Amygdala (tissue), 56 donors: ENCODE data around the gene PDZD8.

ENCODE experiments used
- DNase-seq, 56 donors: peaks; one replicate each; lab custom pipeline; 2025; lab: John Stamatoyannopoulos, UW

Gene PDZD8

GRCh38 chr10:117375360-117376178, at the start of gene PDZD8:
Gene PDZD8 (minus strand): TSS chr10:117375440. CDS start chr10:117375227, 213 bp downstream.
- DNase-seq: peak; percentile 52 to 95 (median 86)

- no peak for DNase-seq
These were observed 48.9 kb upstream of the PDZD8 start for GRCh38 chr10:117424171-117424570.

GRCh38 chr10:117421985-117422384, 46.7 kb upstream of the PDZD8 start:
- no peak for DNase-seq

GRCh38 chr10:117420768-117421167, 45.5 kb upstream of the PDZD8 start:
- no peak for DNase-seq

- no peak for DNase-seq
These were observed 44.7 kb upstream of the PDZD8 start for GRCh38 chr10:117419921-117420320.

- no peak for DNase-seq
These were observed 43.9 kb upstream of the PDZD8 start for GRCh38 chr10:117419159-117419558.

GRCh38 chr10:117418121-117418520, 42.9 kb upstream of the PDZD8 start:
- DNase-seq: no peak

- DNase-seq: no peak
These were observed 42.0 kb upstream of the PDZD8 start for GRCh38 chr10:117417196-117417595.

GRCh38 chr10:117413928-117414618, 38.8 kb upstream of the PDZD8 start:
- no peak for DNase-seq

GRCh38 chr10:117412469-117413010, 37.3 kb upstream of the PDZD8 start:
- no peak for DNase-seq

GRCh38 chr10:117411479-117412399, 36.5 kb upstream of the PDZD8 start:
- DNase-seq: peak in 2 of 56 donors; percentile 2 to 15

- no peak for DNase-seq
These were observed 35.3 kb upstream of the PDZD8 start for GRCh38 chr10:117410557-117410956.

- no peak for DNase-seq
These were observed 34.5 kb upstream of the PDZD8 start for GRCh38 chr10:117409549-117410305.

GRCh38 chr10:117408436-117409384, 33.5 kb upstream of the PDZD8 start:
- DNase-seq: no peak

GRCh38 chr10:117405730-117406129, 30.5 kb upstream of the PDZD8 start:
- no peak for DNase-seq

- DNase-seq: no peak
These were observed 25.1 kb upstream of the PDZD8 start for GRCh38 chr10:117400329-117400728.

- DNase-seq: no peak
These were observed 24.3 kb upstream of the PDZD8 start for GRCh38 chr10:117399341-117400196.

- DNase-seq: no peak
These were observed 22.8 kb upstream of the PDZD8 start for GRCh38 chr10:117398029-117398428.
